ENCODE results near the gene SMU1.

SMU1 gene

DNA sequence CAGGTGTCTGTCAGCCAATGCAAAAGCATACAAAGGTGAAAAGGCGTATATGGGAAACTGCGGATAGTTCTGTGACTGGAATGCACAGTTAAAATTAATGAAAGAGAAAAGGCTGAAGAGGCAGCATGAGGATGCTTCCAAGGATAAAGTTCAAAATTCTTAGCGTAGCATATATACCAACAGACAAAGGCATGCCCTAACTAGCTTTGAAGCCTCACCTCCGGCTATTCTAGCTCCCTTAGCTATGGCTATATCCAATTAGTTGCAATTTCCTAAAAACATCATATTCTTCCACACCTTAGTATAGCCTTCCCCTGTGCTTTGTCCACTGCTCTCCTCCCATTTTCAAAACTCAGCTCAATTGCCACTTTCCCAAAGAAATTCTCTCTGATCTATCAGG lies 52.8 kb downstream of the SMU1 start:
- H2AFZ ChIP-seq (ENCODE audit: low read depth, low read length) = no peak overlapping the region
- no peaks in the 10 kb centered on the region for H3K27me3 ChIP-seq (ENCODE audit: low read depth, low read length)
- no peaks in the 10 kb centered on the region for H3K9me3 ChIP-seq (ENCODE audit: insufficient read depth, low read length)
- H3K27ac ChIP-seq (ENCODE audit: low read length) = peak overlapping the region; percentile 67
- peaks cover 26% of the 10 kb centered on the region for H4K20me1 ChIP-seq (ENCODE audit: insufficient read depth, low read length)
- peaks cover 32% of the 10 kb centered on the region for H3K36me3 ChIP-seq (replicated peaks; ENCODE audit: low read depth, low read length)
- H3K9ac ChIP-seq (ENCODE audit: low read length) = peak overlapping the region; percentile 92
- H3K79me2 ChIP-seq (ENCODE audit: low read length) = peaks cover 90% of the 10 kb centered on the region
- H3K4me3 ChIP-seq (ENCODE audit: low read length) = peak overlapping the region; percentile 91
- H3K4me2 ChIP-seq (ENCODE audit: low read length) = peak overlapping the region; percentile 98
- TF ChIP-seq, protein P1, sequence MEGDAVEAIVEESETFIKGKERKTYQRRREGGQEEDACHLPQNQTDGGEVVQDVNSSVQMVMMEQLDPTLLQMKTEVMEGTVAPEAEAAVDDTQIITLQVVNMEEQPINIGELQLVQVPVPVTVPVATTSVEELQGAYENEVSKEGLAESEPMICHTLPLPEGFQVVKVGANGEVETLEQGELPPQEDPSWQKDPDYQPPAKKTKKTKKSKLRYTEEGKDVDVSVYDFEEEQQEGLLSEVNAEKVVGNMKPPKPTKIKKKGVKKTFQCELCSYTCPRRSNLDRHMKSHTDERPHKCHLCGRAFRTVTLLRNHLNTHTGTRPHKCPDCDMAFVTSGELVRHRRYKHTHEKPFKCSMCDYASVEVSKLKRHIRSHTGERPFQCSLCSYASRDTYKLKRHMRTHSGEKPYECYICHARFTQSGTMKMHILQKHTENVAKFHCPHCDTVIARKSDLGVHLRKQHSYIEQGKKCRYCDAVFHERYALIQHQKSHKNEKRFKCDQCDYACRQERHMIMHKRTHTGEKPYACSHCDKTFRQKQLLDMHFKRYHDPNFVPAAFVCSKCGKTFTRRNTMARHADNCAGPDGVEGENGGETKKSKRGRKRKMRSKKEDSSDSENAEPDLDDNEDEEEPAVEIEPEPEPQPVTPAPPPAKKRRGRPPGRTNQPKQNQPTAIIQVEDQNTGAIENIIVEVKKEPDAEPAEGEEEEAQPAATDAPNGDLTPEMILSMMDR (IDR thresholded peaks at IDR 0.05; ENCODE audit: low read depth, low read length) = no peak
- TF ChIP-seq EZH2phosphoT487 (IDR thresholded peaks at IDR 0.05; ENCODE audit: low read depth) = no peak
- peaks cover 30% of the 10 kb centered on the region for H3K4me1 ChIP-seq (ENCODE audit: low read length)

DNA sequence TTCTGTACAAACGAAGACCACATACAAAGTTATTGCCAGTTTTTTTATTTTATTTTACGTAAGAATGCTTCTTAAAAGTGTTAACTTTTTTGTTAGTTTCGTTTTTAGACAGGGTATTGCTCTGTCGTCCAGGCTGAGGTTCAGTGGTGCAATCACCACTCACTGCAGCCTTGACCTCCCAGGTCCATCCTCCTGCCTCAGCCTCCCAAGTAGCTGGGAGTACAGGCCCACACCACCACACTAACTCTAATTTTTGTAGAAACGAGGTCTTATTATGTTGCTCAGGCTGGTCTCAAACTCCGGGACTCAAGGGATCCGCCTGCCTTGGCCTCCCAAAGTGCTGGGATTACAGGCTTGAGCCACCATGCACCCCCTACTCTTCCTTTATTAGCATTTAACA lies 53.7 kb downstream of the SMU1 start:
- Histone ChIP-seq H3K4me2 (ENCODE audit: low read length) (no peak overlapping the region), H3K4me3 (ENCODE audit: low read length) (no peak overlapping the region), H3K4me1 (ENCODE audit: low read length) (peaks cover 23% of the 10 kb centered on the region), H2AFZ (ENCODE audit: low read depth, low read length) (no peak overlapping the region), H3K9ac (ENCODE audit: low read length) (no peak overlapping the region), H3K9me3 (ENCODE audit: insufficient read depth, low read length) (no peaks in the 10 kb centered on the region), H3K27ac (ENCODE audit: low read length) (no peak overlapping the region), H4K20me1 (ENCODE audit: insufficient read depth, low read length) (peaks cover 18% of the 10 kb centered on the region), H3K79me2 (ENCODE audit: low read length) (peaks cover 81% of the 10 kb centered on the region), H3K27me3 (ENCODE audit: low read depth, low read length) (no peaks in the 10 kb centered on the region), H3K36me3 (replicated peaks; ENCODE audit: low read depth, low read length) (peaks cover 25% of the 10 kb centered on the region)
- TF ChIP-seq, protein P1 (IDR thresholded peaks at IDR 0.05; ENCODE audit: low read depth, low read length) = no peak

DNA sequence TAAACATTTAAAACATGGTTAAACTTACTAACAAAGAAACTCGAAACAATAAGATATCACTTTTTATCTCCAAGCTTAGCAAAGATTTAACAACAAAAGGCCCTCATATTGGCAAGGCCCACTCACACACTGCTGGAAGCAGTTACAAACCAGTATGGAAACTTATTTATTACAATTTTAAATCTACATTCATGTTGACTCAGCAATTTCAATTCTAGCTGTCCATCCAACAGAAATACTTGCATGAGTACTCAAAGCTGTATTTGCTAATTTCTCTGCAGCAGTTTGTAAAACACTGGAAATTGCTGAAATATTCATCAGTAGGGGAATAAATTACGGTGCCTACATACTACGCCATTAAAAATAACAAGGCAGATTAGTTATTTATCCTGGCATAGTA lies 54.2 kb downstream of the SMU1 start:
- peaks cover 76% of the 10 kb centered on the region for H3K79me2 ChIP-seq (ENCODE audit: low read length)
- H3K36me3 ChIP-seq (replicated peaks; ENCODE audit: low read depth, low read length) = peaks cover 27% of the 10 kb centered on the region
- H3K9ac ChIP-seq (ENCODE audit: low read length) = no peak overlapping the region
- H3K4me3 ChIP-seq (ENCODE audit: low read length) = no peak overlapping the region
- peaks cover 15% of the 10 kb centered on the region for H4K20me1 ChIP-seq (ENCODE audit: insufficient read depth, low read length)
- no peak overlapping the region for H3K27ac ChIP-seq (ENCODE audit: low read length)
- TF ChIP-seq, protein P1 (IDR thresholded peaks at IDR 0.05; ENCODE audit: low read depth, low read length) = no peak
- TF ChIP-seq EZH2phosphoT487 (IDR thresholded peaks at IDR 0.05; ENCODE audit: low read depth) = no peak
- peaks cover 25% of the 10 kb centered on the region for H3K4me1 ChIP-seq (ENCODE audit: low read length)
- H2AFZ ChIP-seq (ENCODE audit: low read depth, low read length) = no peak overlapping the region
- no peak overlapping the region for H3K4me2 ChIP-seq (ENCODE audit: low read length)
- no peaks in the 10 kb centered on the region for H3K9me3 ChIP-seq (ENCODE audit: insufficient read depth, low read length)
- H3K27me3 ChIP-seq (ENCODE audit: low read depth, low read length) = no peaks in the 10 kb centered on the region

DNA sequence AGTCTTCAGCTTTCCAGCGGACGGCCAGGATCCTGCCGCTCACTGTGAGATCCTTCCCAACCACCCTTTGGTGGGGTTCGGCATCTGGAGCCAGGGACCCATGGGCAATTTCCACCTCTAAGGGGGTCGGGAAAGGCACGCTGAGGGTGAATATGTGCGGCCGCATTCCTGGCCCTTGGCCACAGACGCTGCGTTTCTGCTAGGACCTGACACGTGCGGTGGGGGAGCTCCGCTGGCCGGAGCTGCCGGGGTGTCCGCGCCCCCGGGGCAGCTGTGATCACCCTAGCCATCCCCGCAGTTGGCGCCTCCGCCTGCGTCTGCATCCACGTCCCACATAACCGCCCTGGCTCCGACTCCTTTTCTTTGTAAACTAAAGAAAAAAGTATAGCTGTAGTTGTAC lies 56.7 kb downstream of the SMU1 start:
- H3K9me3 ChIP-seq (ENCODE audit: insufficient read depth, low read length) = no peaks in the 10 kb centered on the region
- no peak overlapping the region for H3K4me3 ChIP-seq (ENCODE audit: low read length)
- H3K36me3 ChIP-seq (replicated peaks; ENCODE audit: low read depth, low read length) = peaks cover 29% of the 10 kb centered on the region
- no peak overlapping the region for H3K9ac ChIP-seq (ENCODE audit: low read length)
- no peak overlapping the region for H3K4me2 ChIP-seq (ENCODE audit: low read length)
- peaks cover 17% of the 10 kb centered on the region for H3K4me1 ChIP-seq (ENCODE audit: low read length)
- no peaks in the 10 kb centered on the region for H4K20me1 ChIP-seq (ENCODE audit: insufficient read depth, low read length)
- H3K27ac ChIP-seq (ENCODE audit: low read length) = no peak overlapping the region
- H2AFZ ChIP-seq (ENCODE audit: low read depth, low read length) = no peak overlapping the region
- H3K79me2 ChIP-seq (ENCODE audit: low read length) = peaks cover 51% of the 10 kb centered on the region
- no peak for TF ChIP-seq EZH2phosphoT487 (IDR thresholded peaks at IDR 0.05; ENCODE audit: low read depth)
- no peaks in the 10 kb centered on the region for H3K27me3 ChIP-seq (ENCODE audit: low read depth, low read length)
